Erythroblast (primary cell): ENCODE data around the gene ZSCAN25.

Source experiments
- GATA1 ChIP-seq: IDR thresholded peaks from 2 replicates; pipeline ENCODE4 v1.6.1; 2011; ENCODE audit warnings: low read depth, mild to moderate bottlenecking, control low read depth, low read length, moderate library complexity
- POLR2A ChIP-seq: IDR thresholded peaks from 2 replicates; pipeline ENCODE4 v1.6.1; 2011; ENCODE audit warnings: mild to moderate bottlenecking, low read length

DNA sequence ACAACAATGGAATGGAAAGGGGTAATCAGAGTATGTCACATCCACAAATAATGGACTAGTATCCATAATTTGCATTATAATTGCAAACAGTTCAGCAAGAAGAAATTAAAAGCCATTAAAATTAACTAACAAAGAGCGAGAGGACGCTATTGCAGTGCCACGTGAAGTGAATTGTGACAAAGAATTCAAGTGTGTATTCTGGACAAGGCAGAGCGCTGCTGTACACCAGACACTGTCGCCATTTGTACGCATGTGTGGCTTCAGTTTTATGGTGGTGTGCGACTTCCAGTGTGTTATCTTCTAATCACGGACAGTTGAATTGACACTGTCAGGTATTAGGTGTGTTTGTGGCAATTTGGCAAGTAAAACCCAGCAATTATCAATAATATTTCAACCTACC, 51.8 kb downstream of the ZSCAN25 start:
- no peak for TF ChIP-seq POLR2A
- no peak for TF ChIP-seq GATA1
